ENCODE data around the gene LASP1. TPM values are rescaled to one million over a fixed set of nuclear protein-coding genes. Genes with fewer than 3 reads are reported as not detected.

The LASP1 gene
- total and polyA plus RNA-seq, 2 experiments from 2014 or later: 48.7 to 173 TPM

DNA sequence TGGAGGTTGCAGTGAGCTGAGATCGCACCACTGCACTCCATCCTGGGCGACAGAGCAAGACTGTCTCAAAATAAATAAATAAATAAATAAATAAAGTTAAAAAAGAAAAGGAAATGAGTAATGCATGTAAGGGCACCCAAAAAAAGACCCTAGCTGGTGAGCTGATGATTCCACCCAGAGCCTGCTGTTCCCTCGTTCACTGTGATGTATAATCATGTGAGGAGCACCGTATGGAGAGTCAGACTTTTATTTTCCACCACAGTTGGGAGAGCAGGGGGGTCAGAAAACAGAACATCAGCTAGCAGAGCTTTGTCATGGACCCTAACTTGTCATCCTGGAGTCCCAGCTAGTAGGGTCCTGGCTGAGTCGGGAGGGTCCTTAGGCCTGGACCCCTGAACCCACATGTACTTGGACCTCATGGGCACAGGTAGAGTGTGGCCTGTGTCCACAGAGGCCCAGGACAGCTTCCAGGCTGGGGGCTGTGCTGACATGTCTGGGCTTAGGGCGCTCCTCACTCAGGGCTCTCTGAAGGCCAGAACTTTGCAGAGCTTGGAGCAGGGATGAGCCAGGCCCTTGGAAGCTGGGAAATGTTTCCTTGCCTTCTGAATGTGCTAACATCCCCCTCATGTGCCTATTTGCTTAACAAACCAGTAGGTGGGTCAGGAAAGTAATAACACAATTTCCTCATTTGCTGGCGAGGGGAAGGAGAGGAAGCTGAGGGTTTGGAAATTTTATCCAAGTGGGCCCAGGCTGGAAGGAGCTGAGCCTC is 36.8 kb downstream of the LASP1 start:
- H3F3A ChIP-seq (replicated peaks; ENCODE audit: low read depth): no peaks in the 10 kb centered on the region
- no peaks in the 10 kb centered on the region for H3K27me3 ChIP-seq (ENCODE audit: insufficient read depth)
- no peak overlapping the region; the same call in 1 of the 2 replicates for H3K27ac Mint-ChIP-seq
- no peak overlapping the region for H3K4me3 Mint-ChIP-seq
- no peak overlapping the region for H3K4me2 ChIP-seq
- H3K9me3 Mint-ChIP-seq: no peaks in the 10 kb centered on the region
- DNase-seq (ENCODE audit: low spot score) (no peak), ATAC-seq (peak; percentile 23; the same call in 2 of the 3 replicates)
- H3K36me3 Mint-ChIP-seq (ENCODE audit: low read depth): peaks cover 34% of the 10 kb centered on the region
- no peaks in the 10 kb centered on the region; the same call in 1 of the 2 replicates for H3K36me3 ChIP-seq (ENCODE audit: insufficient read depth)
- peaks cover 36% of the 10 kb centered on the region for H4K20me1 ChIP-seq (replicated peaks; ENCODE audit: insufficient read depth)
- TF ChIP-seq STAT1 (IDR thresholded peaks at IDR 0.05; ENCODE audit: unreplicated experiment) (no peak), CTCF (conservative IDR thresholded peaks at IDR 0.05; ENCODE audit: low read depth in 2 of 2) (0 out of 4 replicates have a peak, but pooled peaks of 1 of the 2 experiments have one; percentile 10), CREB1 (CRISPR knock-in tag; IDR thresholded peaks at IDR 0.05; ENCODE audit: low read depth) (no peak), EZH2phosphoT487 (IDR thresholded peaks at IDR 0.05; ENCODE audit: unreplicated experiment) (no peak), ZNF331 (CRISPR knock-in tag; IDR thresholded peaks at IDR 0.05; ENCODE audit: low read depth) (no peak)
- H3K27ac ChIP-seq (ENCODE audit: low read depth): peak overlapping the region; percentile 55
- peaks cover 17% of the 10 kb centered on the region for H3K4me1 Mint-ChIP-seq
- peaks cover 46% of the 10 kb centered on the region for H3K79me2 ChIP-seq (replicated peaks; ENCODE audit: insufficient read depth)
- no peaks in the 10 kb centered on the region for H3K27me3 Mint-ChIP-seq (ENCODE audit: insufficient read depth, low read depth, poor library complexity)
- H3K4me1 ChIP-seq (ENCODE audit: insufficient read depth): peaks cover 10% of the 10 kb centered on the region; the same call in 1 of the 2 replicates
- no peak overlapping the region for H3K4me3 ChIP-seq
- no peak overlapping the region for H2AFZ ChIP-seq
- no peaks in the 10 kb centered on the region for H3K9me2 ChIP-seq (ENCODE audit: insufficient read depth)

- H3K4me3 Mint-ChIP-seq: no peak overlapping the region
- Histone ChIP-seq H3F3A (replicated peaks; ENCODE audit: low read depth) (no peaks in the 10 kb centered on the region), H3K4me3 (no peak overlapping the region), H3K27me3 (ENCODE audit: insufficient read depth) (no peaks in the 10 kb centered on the region), H3K27ac (ENCODE audit: low read depth) (peak overlapping the region; percentile 55; the same call in 1 of the 2 replicates), H2AFZ (no peak overlapping the region), H3K9me2 (ENCODE audit: insufficient read depth) (no peaks in the 10 kb centered on the region), H3K79me2 (replicated peaks; ENCODE audit: insufficient read depth) (peaks cover 47% of the 10 kb centered on the region), H4K20me1 (replicated peaks; ENCODE audit: insufficient read depth) (peaks cover 33% of the 10 kb centered on the region), H3K36me3 (ENCODE audit: insufficient read depth) (no peaks in the 10 kb centered on the region; the same call in 1 of the 2 replicates), H3K4me2 (no peak overlapping the region), H3K4me1 (ENCODE audit: insufficient read depth) (peaks cover 10% of the 10 kb centered on the region; the same call in 1 of the 2 replicates)
- ATAC-seq (peak; percentile 43), DNase-seq (ENCODE audit: low spot score) (no peak)
- peak overlapping the region; percentile 78 for H3K27ac Mint-ChIP-seq
- peaks cover 17% of the 10 kb centered on the region for H3K4me1 Mint-ChIP-seq
- H3K9me3 Mint-ChIP-seq: no peaks in the 10 kb centered on the region
- H3K27me3 Mint-ChIP-seq (ENCODE audit: insufficient read depth, low read depth, poor library complexity): no peaks in the 10 kb centered on the region
- peaks cover 31% of the 10 kb centered on the region for H3K36me3 Mint-ChIP-seq (ENCODE audit: low read depth)
- TF ChIP-seq, protein P1, sequence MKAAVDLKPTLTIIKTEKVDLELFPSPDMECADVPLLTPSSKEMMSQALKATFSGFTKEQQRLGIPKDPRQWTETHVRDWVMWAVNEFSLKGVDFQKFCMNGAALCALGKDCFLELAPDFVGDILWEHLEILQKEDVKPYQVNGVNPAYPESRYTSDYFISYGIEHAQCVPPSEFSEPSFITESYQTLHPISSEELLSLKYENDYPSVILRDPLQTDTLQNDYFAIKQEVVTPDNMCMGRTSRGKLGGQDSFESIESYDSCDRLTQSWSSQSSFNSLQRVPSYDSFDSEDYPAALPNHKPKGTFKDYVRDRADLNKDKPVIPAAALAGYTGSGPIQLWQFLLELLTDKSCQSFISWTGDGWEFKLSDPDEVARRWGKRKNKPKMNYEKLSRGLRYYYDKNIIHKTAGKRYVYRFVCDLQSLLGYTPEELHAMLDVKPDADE (IDR thresholded peaks at IDR 0.05): no peak
- TF ChIP-seq CTCF (conservative IDR thresholded peaks at IDR 0.05; ENCODE audit: low read depth in 2 of 2) (no peak), JUNB (IDR thresholded peaks at IDR 0.05; ENCODE audit: unreplicated experiment) (no peak)
These were observed 38.2 kb downstream of the LASP1 start for GRCh38 chr17:38907930-38908675.

Measured in GM23338 (cell line).